ENCODE results near the gene PABPN1. TPM values are rescaled to one million over a fixed set of nuclear protein-coding genes. Genes with fewer than 3 reads are reported as not detected.
A peak's percentile ranks its signal among the peaks of the same experiment; 100 is the strongest.

Gene PABPN1
- total and polyA plus RNA-seq, 2 of the 13 experiments (the other 11 are each of a cell fraction or from before 2014, with no cell fraction given), result 233 to 524 TPM

DNA sequence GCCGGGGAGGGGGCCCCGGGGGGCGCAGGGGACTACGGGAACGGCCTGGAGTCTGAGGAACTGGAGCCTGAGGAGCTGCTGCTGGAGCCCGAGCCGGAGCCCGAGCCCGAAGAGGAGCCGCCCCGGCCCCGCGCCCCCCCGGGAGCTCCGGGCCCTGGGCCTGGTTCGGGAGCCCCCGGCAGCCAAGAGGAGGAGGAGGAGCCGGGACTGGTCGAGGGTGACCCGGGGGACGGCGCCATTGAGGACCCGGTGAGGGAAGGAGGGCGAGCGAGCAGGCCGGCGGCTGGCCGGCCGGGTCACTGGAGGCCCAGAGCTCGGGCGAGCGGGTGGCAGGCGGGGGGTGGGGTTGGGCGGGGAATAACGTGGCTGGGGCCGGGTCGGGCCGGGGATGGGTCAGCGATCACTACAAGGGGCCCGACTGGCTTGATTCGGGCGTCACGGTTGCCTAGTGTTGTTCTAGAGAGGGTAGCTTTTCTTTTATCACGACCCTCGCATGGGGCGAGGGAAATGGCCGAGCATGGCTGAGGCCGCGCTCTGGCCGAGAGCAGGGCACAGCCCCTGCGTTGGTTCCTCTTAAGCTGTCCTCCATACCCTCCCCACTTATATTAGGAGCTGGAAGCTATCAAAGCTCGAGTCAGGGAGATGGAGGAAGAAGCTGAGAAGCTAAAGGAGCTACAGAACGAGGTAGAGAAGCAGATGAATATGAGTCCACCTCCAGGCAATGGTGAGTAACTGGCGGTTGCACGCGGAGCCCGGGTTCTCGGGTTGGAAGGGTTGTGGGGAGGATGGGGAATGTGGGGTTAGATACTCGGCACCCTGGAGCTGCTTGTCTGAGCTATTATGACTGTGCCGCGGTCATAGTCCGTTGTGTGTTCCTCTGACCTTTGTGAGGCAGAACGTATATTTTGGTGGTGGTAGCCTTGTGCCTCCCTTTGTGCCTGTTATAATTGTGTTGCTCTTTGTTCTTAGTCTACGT, 603 bp downstream of the PABPN1 start (continued):
- TF ChIP-seq, protein P1, sequence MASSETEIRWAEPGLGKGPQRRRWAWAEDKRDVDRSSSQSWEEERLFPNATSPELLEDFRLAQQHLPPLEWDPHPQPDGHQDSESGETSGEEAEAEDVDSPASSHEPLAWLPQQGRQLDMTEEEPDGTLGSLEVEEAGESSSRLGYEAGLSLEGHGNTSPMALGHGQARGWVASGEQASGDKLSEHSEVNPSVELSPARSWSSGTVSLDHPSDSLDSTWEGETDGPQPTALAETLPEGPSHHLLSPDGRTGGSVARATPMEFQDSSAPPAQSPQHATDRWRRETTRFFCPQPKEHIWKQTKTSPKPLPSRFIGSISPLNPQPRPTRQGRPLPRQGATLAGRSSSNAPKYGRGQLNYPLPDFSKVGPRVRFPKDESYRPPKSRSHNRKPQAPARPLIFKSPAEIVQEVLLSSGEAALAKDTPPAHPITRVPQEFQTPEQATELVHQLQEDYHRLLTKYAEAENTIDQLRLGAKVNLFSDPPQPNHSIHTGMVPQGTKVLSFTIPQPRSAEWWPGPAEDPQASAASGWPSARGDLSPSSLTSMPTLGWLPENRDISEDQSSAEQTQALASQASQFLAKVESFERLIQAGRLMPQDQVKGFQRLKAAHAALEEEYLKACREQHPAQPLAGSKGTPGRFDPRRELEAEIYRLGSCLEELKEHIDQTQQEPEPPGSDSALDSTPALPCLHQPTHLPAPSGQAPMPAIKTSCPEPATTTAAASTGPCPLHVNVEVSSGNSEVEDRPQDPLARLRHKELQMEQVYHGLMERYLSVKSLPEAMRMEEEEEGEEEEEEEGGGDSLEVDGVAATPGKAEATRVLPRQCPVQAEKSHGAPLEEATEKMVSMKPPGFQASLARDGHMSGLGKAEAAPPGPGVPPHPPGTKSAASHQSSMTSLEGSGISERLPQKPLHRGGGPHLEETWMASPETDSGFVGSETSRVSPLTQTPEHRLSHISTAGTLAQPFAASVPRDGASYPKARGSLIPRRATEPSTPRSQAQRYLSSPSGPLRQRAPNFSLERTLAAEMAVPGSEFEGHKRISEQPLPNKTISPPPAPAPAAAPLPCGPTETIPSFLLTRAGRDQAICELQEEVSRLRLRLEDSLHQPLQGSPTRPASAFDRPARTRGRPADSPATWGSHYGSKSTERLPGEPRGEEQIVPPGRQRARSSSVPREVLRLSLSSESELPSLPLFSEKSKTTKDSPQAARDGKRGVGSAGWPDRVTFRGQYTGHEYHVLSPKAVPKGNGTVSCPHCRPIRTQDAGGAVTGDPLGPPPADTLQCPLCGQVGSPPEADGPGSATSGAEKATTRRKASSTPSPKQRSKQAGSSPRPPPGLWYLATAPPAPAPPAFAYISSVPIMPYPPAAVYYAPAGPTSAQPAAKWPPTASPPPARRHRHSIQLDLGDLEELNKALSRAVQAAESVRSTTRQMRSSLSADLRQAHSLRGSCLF (CRISPR knock-in tag; IDR thresholded peaks at IDR 0.05; ENCODE audit: borderline replicate concordance), result peak; percentile 12; the same call in 1 of the 2 replicates
- TF ChIP-seq ETV6 (CRISPR knock-in tag; conservative IDR thresholded peaks at IDR 0.05) (no peak; the same call in 1 of the 2 replicates), ZBTB34 (CRISPR knock-in tag; IDR thresholded peaks at IDR 0.05) (no peak), BRCA1 (CRISPR knock-in tag; IDR thresholded peaks at IDR 0.05) (peak; percentile 70), DZIP1 (CRISPR knock-in tag; IDR thresholded peaks at IDR 0.05) (peak; percentile 56; the same call in 1 of the 2 replicates), ZNF780A (CRISPR knock-in tag; IDR thresholded peaks at IDR 0.05) (peak; percentile 91; the same call in 1 of the 2 replicates), ZNF777 (CRISPR knock-in tag; IDR thresholded peaks at IDR 0.05) (peak; percentile 54), GATAD2A (CRISPR knock-in tag; IDR thresholded peaks at IDR 0.05) (peak; percentile 40), NKX3-1 (CRISPR knock-in tag; IDR thresholded peaks at IDR 0.05) (peak; percentile 70), ZNF383 (CRISPR knock-in tag; IDR thresholded peaks at IDR 0.05; ENCODE audit: borderline replicate concordance) (peak; percentile 78; the same call in 1 of the 2 replicates), SP2 (CRISPR knock-in tag; IDR thresholded peaks at IDR 0.05) (no peak; the same call in 1 of the 2 replicates), ZNF543 (CRISPR knock-in tag; IDR thresholded peaks at IDR 0.05) (peak; percentile 77), POLR2G (IDR thresholded peaks at IDR 0.05; ENCODE audit: low read depth, low read length) (peak; percentile 85), TCF7L2 (IDR thresholded peaks at IDR 0.05; ENCODE audit: low read depth, low read length) (no peak), ZNF138 (CRISPR knock-in tag; IDR thresholded peaks at IDR 0.05; ENCODE audit: low read depth) (peak; percentile 16; the same call in 1 of the 2 replicates)
- TF ChIP-seq, protein P2, sequence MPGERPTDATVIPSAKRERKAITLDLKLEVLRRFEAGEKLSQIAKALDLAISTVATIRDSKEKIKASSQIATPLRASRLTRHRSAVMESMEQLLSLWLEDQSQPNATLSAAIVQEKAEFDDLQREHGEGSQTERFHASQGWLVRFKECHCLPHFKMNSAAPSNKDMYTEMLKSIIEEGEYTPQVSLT (CRISPR knock-in tag; IDR thresholded peaks at IDR 0.05; ENCODE audit: borderline replicate concordance, low read depth), result no peak
